Measurements from ENCODE around the gene MAN2B2. TPM values are rescaled to one million over a fixed set of nuclear protein-coding genes. Genes with fewer than 3 reads are reported as not detected.

Gene MAN2B2
- total RNA-seq, 1 experiment from 2014 or later = 20.5 TPM

GRCh38 chr4:6568689-6569332, 6.2 kb upstream of the MAN2B2 start:
- Histone ChIP-seq H3K9me3 (no peaks in the 10 kb centered on the region; the same call in 1 of the 2 replicates), H3K27me3 (replicated peaks; ENCODE audit: control insufficient read depth, insufficient read depth, low read length) (no peaks in the 10 kb centered on the region), H3K36me3 (ENCODE audit: control insufficient read depth, insufficient read depth, low read length) (no peaks in the 10 kb centered on the region), H3K4me1 (no peaks in the 10 kb centered on the region), H3K4me3 (ENCODE audit: low read depth, low read length) (no peak overlapping the region)
- Mint-ChIP-seq H3K27ac (ENCODE audit: unreplicated experiment) (no peak overlapping the region), H3K36me3 (ENCODE audit: insufficient read depth, unreplicated experiment) (no peaks in the 10 kb centered on the region), H3K27me3 (ENCODE audit: insufficient read depth, unreplicated experiment) (peaks cover 26% of the 10 kb centered on the region), H3K4me1 (ENCODE audit: low read depth, unreplicated experiment) (no peaks in the 10 kb centered on the region), H3K4me3 (ENCODE audit: unreplicated experiment) (no peak overlapping the region), H3K9me3 (ENCODE audit: unreplicated experiment) (no peaks in the 10 kb centered on the region)
- TF ChIP-seq, protein P1, sequence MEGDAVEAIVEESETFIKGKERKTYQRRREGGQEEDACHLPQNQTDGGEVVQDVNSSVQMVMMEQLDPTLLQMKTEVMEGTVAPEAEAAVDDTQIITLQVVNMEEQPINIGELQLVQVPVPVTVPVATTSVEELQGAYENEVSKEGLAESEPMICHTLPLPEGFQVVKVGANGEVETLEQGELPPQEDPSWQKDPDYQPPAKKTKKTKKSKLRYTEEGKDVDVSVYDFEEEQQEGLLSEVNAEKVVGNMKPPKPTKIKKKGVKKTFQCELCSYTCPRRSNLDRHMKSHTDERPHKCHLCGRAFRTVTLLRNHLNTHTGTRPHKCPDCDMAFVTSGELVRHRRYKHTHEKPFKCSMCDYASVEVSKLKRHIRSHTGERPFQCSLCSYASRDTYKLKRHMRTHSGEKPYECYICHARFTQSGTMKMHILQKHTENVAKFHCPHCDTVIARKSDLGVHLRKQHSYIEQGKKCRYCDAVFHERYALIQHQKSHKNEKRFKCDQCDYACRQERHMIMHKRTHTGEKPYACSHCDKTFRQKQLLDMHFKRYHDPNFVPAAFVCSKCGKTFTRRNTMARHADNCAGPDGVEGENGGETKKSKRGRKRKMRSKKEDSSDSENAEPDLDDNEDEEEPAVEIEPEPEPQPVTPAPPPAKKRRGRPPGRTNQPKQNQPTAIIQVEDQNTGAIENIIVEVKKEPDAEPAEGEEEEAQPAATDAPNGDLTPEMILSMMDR (IDR thresholded peaks at IDR 0.05; ENCODE audit: insufficient read depth in 1 of 2, low read depth in 1 of 2, low read length in 1 of 2, severe bottlenecking in 1 of 2, unreplicated experiment in 1 of 2) = no peak
- BruUV-seq (replicated peaks) = no TSS peak
- intact Hi-C loops (cut with micrococcal nuclease; ENCODE audit: unreplicated experiment) = no loop called here
- CTCF ChIA-PET = no interaction called here
- no peak for DNase-seq
- POLR2A ChIA-PET = no interaction called here

GRCh38 chr4:6571608-6572007, 3.4 kb upstream of the MAN2B2 start:
- peaks cover 7% of the 10 kb centered on the region; the same call in 1 of the 2 replicates for H3K4me1 ChIP-seq
- no peaks in the 10 kb centered on the region for H3K36me3 Mint-ChIP-seq (ENCODE audit: insufficient read depth, unreplicated experiment)
- no peaks in the 10 kb centered on the region for H3K9me3 ChIP-seq
- H3K4me3 Mint-ChIP-seq (ENCODE audit: unreplicated experiment) = no peak overlapping the region
- H3K4me1 Mint-ChIP-seq (ENCODE audit: low read depth, unreplicated experiment) = no peaks in the 10 kb centered on the region
- H3K27me3 Mint-ChIP-seq (ENCODE audit: insufficient read depth, unreplicated experiment) = peaks cover 13% of the 10 kb centered on the region
- H3K9me3 Mint-ChIP-seq (ENCODE audit: unreplicated experiment) = no peaks in the 10 kb centered on the region
- POLR2A ChIA-PET = no interaction called here
- TF ChIP-seq, protein P1 (IDR thresholded peaks at IDR 0.05; ENCODE audit: insufficient read depth in 1 of 2, low read depth in 1 of 2, low read length in 1 of 2, severe bottlenecking in 1 of 2, unreplicated experiment in 1 of 2) = no peak
- intact Hi-C loops (cut with micrococcal nuclease; ENCODE audit: unreplicated experiment) = no loop called here
- no peak overlapping the region for H3K4me3 ChIP-seq (ENCODE audit: low read depth, low read length)
- no peak overlapping the region for H3K27ac Mint-ChIP-seq (ENCODE audit: unreplicated experiment)
- no peaks in the 10 kb centered on the region for H3K27me3 ChIP-seq (replicated peaks; ENCODE audit: control insufficient read depth, insufficient read depth, low read length)
- BruUV-seq (replicated peaks) = no TSS peak
- CTCF ChIA-PET = no interaction called here
- no peak for DNase-seq
- H3K36me3 ChIP-seq (ENCODE audit: control insufficient read depth, insufficient read depth, low read length) = no peaks in the 10 kb centered on the region

DNA sequence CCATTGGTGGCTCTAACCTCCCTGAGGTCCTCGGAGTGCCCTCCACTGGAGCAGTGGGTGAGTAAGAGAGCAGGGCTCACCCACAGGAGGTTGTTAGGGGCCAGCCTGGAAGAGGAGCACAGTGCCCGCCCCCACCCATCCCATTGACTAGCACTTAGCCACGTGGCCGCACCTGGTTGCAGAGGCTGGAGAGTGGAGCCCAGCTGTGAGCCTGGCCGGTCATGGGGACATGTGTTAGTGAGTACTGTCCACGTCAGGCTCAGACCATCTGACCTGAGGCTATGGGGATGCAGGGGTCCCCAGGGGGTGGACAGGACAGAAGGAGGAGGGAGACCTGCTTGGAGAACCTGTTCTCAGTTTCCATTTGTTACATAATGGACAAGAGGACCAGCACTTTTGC, 1.4 kb upstream of the MAN2B2 start:
- Histone ChIP-seq H3K9me3 (no peaks in the 10 kb centered on the region), H3K36me3 (ENCODE audit: control insufficient read depth, insufficient read depth, low read length) (no peaks in the 10 kb centered on the region), H3K4me3 (ENCODE audit: low read depth, low read length) (no peak overlapping the region), H3K4me1 (peaks cover 7% of the 10 kb centered on the region; the same call in 1 of the 2 replicates), H3K27me3 (replicated peaks; ENCODE audit: control insufficient read depth, insufficient read depth, low read length) (no peaks in the 10 kb centered on the region)
- Mint-ChIP-seq H3K4me1 (ENCODE audit: low read depth, unreplicated experiment) (no peaks in the 10 kb centered on the region), H3K9me3 (ENCODE audit: unreplicated experiment) (no peaks in the 10 kb centered on the region), H3K4me3 (ENCODE audit: unreplicated experiment) (no peak overlapping the region), H3K27ac (ENCODE audit: unreplicated experiment) (no peak overlapping the region), H3K36me3 (ENCODE audit: insufficient read depth, unreplicated experiment) (no peaks in the 10 kb centered on the region), H3K27me3 (ENCODE audit: insufficient read depth, unreplicated experiment) (peaks cover 13% of the 10 kb centered on the region)
- ChIA-PET CTCF (no interaction called here), POLR2A (no interaction called here)
- TF ChIP-seq, protein P1 (IDR thresholded peaks at IDR 0.05; ENCODE audit: insufficient read depth in 1 of 2, low read depth in 1 of 2, low read length in 1 of 2, severe bottlenecking in 1 of 2, unreplicated experiment in 1 of 2) = no peak
- DNase-seq = no peak
- no TSS peak for BruUV-seq (replicated peaks)
- intact Hi-C loops (cut with micrococcal nuclease; ENCODE audit: unreplicated experiment) = no loop called here
